ENCODE data around the gene ERC1. TPM values are rescaled to one million over a fixed set of nuclear protein-coding genes. Genes with fewer than 3 reads are reported as not detected.
"Not testable (repeated sequence)": the region's sequence is repeated elsewhere in the genome, so short reads cannot be mapped to it uniquely, and the experiment has no call there.

The ERC1 gene
- total RNA-seq, 1 donor from 2014 or later: 54.2 TPM

DNA sequence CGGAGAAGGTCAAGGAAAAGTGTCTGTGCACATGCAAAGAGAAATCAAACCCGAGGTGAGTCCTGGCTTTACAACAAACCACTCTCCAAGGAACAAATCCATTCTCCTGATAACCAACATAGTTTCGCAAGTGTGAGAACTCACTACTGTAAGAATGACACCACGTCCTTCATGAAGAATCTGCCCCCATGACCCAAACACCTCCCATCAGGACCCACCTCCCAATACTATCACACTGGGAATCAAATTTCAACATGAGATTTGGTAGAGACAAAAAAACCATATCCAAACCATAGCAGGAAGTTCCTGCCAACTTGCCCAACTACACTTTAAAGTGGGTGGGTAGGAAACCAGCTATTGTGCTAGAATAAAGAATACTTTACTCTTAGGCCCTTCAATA is 2.4 kb upstream of the ERC1 start:
- ATAC-seq: no peak

DNA sequence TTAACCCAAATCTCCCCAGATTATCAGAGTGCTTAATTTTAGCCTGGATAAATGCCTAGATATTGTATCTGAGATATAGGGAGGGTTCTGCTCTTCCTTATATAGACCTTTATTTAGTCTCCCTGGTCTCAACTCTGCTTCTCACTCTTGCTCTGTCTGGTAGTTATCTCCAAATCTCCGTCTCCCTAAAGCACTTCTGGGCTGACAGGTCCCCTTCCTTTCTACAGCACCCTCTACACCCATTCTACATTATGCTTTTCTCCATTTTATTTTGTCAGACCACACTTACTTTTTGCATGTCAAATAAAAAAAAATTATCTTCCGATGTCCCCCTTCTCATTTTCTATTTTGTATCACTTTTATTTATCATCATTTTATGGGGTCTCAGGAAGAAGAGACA is 2.0 kb upstream of the ERC1 start:
- ATAC-seq: no peak

DNA sequence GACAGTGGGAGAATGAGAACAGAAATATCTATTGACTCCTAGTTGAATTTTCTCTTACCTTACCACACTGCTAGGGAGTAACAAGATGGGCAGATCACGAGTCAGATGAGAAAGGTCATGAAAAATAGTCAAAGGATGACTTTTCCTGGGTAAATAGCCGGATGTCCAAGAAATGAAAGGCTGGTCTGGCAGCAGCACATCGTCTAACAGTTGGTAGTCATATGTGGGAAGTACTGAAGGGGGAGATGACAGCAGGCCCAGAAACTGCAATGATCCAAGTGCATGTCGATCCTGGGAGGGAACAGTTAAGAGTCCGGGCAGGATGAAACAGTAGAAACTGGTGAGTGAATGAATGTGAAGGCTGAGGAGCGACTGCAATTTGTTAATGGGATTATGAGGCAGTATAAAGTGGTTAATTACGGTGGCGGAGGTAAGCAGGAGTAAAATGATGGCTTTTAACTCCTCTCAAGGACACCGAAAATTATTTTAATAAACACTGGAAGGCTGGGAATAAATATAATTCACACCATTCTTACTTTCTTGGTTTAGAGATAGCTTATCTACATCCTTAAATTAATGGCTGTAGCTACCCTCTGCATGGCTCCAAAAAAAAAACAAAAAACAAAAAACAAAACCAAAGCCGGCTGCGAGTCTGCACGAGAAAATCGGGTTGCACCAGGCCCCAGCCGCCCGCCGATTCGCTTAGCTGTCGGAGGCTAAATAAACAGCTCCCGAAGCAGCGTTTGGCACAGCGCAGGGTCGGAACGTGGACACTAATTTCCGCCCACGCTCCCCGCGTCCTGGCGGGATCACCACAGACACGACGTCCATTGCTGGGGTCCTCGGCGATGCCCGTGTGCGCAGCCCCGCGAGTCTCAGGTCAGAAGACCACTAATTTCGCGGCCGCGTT is 1.0 kb upstream of the ERC1 start:
- ATAC-seq: peak; percentile 40

DNA sequence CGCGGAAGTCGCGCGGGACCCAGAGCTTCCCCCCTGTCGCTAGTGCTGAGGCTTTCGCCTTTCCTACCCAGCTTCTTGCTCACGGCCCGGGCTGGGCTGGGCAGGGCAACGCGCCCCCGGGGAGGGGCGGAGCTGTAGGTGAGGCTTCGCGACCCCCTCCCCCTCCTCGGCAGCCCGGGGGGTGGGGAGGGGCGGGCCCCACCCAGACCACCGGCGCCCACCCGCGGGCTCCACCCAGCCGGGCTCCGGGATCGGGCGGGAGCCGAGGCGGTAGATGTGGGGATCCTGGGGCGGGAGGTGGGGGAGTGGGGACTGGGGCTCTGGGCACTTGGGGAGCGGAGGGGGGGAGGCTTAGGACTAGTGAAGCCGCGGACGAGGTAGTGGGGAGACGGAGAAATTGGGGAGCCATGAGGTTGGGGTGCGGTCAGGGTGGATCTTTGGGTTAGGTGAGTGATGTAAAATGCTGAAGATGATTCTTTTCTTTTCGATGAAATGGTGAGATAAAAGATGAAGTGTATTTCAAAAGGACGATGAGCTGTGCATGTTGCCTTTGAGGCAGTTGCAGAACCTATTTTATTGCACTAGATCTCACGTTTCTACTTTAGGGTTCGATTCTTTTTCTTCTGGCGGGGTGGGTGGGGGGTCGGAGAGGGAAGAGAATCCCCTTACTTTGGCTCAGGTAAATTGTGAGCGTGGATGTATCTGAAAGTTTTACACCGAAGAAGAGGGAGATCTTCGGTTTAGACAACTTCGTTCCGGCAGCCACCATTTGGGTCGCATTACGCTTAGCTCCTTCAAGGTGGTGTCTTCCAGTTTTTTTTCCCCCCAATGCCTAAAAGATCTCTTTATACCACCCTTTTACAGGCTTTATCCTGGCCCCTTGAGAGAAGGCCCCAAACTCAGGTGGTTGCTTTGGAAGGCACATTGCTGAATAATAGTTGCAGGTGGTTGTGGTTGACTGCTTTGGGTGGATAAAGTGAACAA is 619 bp downstream of the ERC1 start:
- ATAC-seq: peak; percentile 66

DNA sequence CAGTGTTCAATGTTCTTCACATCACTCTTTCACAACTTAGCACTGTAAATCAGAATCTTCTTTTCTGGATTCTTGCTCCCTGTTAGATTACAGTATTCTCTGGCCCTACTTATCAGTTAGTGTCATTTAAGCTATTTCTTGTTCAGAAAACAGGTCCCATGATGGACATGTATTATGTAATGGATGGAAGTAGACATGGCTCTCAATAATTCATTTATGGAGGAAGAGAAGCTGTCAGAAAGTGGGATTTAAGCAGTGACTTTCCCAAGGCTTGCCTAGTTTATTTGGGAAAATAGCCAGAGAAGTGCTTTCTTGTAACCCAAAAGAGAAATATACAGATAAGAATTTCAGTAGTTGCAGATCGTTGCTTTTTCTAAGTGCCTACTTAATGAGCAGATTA is 1.6 kb downstream of the ERC1 start:
- no peak for ATAC-seq

DNA sequence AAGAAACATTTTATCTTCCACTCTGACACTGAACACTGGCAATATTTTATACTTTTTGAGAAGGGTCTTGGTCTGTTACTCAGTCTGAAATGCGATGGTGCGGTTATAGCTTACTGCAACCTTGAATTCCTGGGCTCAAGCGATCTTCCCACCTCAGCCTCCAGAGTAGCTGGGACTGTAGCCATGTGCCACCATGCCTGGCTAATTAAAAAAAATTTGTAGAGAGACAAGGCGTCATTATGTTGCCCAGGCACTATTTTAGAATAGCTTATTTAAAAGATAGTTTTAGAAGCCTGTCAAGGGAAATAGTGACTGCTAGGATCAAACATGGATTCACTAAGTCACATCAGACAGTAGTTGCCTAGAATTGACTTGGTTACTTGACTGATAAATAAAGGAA is 5.9 kb downstream of the ERC1 start:
- ATAC-seq: no peak

DNA sequence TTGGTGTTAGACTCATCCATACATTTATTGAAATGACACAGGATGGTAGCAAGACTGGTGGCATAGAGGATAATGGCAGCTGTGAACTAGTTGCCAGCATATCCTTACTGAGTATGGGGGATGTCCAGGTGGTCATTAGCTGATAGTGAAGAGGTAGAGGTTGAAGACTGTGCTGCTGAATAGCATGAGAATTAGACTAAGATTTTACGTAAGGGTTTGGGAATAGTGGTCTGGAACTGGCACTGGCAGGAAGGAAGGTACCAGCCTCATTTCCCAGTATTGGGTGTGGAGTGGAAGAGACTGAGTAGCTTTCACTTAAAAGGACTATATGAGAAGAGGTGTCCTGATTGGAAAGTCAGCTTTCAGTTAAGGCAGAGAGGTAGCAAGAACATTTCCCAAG is 6.5 kb downstream of the ERC1 start:
- ATAC-seq: no peak

DNA sequence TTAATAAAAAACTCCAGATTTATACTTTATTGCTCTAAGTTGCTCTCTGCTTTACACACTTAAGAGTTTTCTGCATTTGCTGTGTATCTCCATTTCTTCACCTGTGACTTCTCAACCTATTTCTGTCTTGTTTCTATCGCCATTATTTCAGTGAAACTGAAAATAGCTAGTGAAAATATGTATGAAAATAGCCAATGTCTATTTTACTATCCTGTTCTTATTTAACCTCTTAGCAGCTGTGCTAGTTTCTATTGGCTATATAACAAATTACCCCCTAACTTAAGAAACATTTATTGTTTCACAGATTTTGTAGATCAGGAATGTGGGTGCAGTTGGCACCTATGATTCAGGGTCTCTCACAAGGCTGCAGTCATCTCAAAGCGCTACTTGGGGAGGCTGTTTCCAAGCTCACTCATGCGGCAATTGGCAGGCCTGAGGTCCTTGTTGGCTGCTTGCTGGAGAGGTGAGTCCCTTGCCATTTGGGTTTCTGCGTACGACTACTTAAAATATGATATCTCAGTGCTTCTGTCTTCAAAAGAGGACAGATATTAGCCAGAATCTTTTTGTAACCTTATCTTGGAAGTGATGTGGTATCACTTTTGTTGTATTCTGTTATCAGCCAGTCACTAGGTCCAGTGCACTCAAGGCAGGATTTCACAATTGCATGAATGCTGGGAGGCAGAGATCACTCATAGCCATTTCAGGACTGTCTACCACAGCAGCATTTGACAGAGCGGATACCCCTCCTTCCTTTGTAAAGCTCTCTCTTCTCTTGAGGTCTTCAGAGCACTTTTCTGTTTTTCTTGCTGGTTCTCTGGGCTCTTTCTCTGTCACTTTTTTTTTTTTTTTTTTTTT is 7.2 kb downstream of the ERC1 start:
- no peak for ATAC-seq

DNA sequence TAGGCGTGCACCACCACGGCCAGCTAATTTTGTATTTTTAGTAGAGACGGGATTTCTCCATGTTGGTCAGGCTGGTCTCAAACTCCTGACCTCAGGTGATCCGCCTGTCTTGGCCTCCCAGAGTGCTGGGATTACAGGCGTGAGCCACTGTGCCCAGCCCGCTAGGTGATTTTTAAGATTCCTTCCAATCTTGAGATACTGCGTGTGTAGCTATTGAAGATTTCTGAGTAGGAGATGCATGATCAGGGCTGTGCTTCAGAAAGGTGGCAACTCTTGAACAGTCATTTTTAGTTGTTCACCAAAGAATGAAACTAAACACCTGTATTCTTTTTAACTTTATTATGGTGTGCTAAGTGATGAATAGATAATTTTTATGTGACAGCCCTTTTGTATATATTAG is 8.7 kb downstream of the ERC1 start:
- ATAC-seq: not testable (repeated sequence)

DNA sequence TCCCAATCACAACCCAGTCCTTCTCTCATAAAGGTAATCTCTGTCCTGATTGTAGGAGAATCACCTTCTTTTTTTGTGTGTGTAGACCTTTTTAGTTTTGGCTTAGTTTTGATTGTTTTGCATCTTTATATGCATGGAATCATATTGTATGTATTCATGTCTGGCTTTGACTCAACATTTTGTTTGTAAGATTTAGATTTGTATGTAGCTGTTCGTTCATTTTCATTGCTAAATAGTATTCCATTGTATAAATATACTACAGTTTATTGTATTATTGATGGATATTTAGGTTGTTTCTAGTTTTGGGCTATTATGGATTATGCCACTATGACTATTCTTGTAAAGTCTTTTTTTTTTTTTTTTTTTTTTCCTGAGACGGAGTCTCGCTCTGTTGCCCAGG is 10.5 kb downstream of the ERC1 start:
- no peak for ATAC-seq

DNA sequence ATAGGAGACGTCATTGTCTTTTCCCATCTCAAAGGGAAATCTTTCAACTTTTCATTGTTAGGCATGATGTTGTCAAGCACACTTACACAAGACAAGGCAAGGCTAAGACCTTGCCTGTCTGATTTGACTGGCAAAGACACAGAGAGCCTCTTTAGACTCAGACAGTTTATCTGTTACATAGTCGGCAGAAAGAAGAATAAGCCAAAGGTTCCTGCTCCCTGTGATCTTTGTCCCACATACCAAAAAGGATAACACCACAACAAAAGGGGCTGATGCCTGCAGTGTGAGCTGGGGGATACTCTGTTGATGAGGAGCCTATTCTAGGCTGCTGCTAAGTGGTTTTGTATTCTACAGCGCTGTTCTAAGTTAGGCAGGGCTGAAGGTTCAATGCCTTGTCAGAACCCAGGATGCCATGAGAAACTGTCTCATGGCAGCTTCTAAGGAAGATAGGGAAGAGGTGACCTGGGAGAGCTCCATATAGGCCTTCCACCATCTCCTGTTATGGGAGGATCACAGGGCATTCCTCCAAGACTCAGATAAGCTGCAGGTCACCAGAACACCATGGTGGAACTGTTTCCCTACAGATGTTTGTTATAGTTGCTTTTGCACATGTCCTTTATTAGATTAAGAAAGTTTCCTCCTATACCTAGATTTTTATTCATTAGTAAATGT is 12.7 kb downstream of the ERC1 start:
- no peak for ATAC-seq

DNA sequence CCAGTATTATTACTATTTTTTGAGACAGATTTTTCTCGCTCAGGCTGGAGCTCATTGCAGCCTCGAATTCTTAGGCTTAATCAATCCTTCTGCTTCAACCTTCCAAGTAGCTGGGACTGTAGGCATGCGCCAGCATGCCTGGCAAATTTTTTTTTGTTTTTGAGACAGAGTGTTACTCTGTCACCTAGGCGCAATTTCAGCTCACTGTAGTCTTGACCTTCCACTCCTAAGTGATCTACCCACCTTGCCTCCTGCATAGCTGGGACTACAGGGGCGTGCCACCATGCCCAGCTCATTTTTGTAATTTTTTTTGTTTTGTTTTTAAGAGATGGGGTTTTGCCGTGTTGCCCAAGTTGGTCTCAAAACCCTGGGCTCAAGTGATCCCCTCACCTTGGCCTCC is 15.2 kb downstream of the ERC1 start:
- ATAC-seq: peak; percentile 53

DNA sequence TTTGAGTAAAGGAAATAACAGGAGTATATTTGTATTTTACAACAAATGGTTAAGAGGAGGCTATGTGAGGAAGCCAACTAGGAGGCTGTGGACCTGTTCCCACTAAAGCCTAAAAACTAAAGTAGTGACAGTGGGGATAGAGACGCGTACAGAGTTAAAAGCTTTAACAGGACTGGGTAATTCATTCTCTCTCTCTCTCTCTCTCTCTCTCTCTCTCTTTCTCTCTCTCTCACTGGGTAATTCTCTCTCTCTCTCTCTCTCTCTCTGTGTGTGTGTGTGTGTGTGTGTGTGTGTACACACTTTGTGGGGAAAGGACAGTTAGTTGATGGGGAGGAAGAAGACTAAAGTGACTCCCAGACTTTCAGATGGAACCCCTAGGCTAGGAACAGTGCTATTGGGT is 16.3 kb downstream of the ERC1 start:
- no peak for ATAC-seq

DNA sequence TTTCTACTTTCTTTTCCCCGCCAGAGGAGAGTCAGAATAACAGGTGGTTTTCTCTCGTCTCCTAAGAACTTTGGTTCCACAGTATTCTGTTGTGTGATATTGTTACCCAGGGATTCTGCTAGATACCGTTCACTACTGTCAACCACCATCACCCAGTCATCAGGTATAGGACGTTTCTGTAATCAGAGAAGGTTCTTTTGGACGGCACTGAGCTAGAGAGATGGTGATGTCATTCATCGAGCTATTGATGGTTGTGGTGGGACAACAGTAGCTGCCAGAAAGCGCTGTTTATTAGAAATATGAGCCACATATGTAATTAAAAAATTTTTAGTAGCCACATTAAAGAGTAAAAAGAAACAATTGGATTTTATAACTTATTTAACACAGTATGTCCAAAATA is 17.0 kb downstream of the ERC1 start:
- no peak for ATAC-seq

DNA sequence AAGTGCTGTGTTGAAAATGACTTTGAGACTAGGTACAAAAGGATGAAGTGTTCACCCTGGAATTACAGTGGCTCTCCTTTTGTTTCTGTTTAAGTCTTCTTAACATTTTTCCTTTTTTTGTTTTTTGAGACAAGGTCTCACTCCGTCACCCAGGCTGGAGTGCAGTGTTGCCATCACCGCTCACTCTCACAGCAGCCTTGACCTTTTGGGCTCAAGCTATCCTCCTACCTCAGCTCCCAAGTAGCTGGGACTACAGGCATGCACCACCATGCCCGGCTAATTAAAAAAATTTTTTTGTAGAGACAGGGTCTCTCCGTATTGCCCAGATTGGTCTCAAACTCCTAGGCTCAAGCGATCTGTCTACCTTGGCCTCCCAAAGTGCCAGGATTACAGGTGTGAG is 20.1 kb downstream of the ERC1 start:
- no peak for ATAC-seq

DNA sequence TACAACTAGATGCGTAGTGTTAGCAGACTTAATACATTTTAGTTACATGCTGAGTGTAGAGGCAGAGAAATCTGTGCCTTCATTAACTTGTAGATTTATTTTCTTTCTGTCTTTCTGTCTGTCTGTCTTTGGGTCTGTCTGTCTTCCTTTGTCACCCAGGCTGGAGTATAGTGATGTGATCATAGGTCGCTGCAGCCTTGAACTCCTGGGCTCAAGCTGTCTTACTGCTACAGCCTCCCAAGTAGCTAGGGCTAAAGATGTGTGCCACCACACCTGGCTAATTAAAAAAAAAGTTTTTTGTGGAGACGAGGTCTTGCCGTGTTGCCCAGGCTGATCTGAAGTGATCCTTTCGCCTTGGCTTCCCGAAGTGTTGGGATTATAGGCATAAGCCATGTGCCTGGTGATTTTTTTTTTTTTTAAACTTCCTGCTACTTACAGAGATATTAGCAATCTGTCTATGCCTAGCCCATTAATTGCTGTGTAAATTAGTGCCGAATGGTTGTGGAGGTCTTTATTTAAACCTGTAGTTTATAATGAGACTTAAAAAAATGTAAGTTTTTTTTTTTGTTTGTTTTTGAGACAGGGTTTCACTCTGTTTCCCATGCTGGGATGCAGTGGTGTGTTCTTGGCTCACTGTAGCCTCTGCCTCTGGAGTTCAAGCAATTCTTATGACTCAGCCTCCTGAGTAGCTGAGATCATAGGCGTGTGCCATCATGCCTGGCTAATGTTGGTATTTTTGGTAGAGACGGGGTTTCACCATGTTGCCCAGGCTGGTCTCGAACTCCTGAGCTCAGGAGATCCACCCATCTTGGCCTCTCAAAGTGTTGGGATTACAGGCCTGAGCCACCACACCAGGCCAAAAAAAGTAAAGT is 22.8 kb downstream of the ERC1 start:
- peak; percentile 93 for ATAC-seq

DNA sequence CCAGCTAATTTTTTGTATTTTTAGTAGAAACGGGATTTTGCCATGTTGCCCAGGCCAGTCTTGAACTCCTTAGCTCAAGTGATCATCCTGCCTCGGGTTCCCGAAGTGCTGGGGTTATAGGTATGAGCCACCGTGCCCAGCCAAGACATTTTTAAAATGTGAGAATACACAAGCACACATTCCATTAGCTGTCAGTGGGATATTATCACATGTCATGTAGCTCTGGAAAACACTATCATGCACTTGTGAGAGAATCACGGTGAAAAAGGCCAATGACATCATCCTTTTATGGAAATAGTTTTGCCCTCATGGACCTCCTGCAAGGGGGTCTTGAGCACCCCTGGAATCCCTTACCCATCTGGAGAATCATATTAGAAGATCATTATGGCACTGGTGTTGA is 28.3 kb downstream of the ERC1 start:
- no peak for ATAC-seq

DNA sequence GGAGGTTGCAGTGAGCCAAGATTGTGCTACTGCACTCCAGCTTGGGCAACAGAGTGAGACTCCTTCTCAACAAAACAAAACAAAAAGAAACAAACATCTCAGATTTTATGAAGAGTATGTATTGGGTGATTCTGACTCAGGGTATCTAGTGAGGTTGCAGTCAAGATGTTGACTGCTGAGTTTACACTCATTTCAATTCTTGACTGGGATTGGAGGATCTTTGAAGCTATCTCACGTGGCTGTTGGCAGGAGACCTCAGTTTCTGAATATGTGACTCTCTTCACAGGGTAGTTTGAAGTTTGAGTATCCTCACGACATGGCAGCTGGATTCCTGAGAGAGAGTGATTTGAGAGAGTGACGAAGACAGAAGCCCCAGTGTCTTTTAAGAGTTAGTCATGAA is 29.4 kb downstream of the ERC1 start:
- ATAC-seq: no peak

DNA sequence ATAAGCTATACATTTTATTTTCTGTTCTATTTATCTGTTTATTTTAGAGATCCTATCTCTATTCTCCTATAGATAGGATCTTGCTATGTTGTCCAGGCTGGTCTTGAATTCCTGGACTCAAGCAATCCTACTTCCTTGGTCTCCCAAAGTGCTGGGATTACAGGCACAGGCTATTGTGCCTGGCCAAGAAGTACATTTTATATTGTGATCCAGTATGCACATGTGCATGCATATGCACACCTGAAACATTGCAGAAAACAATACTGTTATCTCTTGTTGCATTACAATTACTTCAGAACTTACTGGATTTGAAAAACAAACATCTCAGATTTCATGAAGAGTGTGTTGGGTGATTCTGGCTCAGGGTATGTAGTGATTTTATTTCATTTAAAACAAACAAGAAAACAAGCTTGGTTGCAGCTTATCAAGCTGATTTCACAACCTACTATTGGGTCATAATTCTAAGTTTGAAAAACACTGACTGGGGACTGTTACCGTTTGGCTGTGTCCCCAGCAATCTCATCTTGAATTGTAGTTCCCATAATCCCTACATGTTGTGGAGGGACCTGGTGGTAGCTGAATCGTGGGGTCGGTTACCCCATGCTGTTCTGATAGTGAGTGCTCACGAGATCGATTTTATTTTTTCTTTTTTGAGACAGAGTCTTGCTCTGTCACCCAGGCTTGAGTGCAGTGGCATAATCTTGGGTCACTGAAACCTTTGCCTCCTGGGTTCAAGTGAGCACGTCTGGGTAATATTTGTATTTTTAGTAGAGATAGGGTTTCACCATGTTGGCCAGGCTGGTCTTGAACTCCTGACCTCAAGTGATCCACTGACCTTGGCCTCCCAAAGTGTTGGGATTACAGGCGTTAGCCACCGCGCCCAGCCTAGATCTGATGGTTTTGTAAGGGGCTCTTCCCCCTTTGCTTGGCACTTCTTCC is 31.3 kb downstream of the ERC1 start:
- ATAC-seq: no peak

DNA sequence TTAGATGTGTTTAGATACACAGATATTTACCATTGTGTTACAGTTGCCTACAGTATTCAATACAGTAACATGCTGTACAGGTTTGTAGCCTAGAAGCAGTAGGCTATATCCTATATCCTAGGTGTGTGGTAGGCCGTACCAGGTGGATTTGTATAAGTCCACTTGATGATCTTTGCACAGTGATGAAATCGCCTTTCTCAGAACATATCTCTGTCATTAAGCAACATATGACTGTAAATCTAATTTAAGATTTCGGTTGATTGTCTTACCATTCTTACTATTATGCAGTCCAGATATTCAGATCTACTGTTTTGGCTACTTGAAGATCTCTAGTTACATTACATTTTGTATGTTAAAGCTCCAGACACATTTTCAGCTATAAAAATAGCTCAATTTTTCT is 39.8 kb downstream of the ERC1 start:
- ATAC-seq: no peak

All from esophagus mucosa (tissue), 1 donor.